Activated naive CD8-positive, alpha-beta T cell treated with anti-CD3 and anti-CD28 coated beads, Interleukin-2, amount 50 U/mL, for 24 hours (primary cell): ENCODE measurements around the gene OR51F1.
"Not testable (repeated sequence)": the region's sequence is repeated elsewhere in the genome, so short reads cannot be mapped to it uniquely, and the experiment has no call there.

Source experiments
- ATAC-seq: fragments of 150-1000 bp; cut with Tn5 transposase; one replicate; pipeline ENCODE4 v1.10.0; 2021
- DNase-seq: peaks from one replicate; pipeline ENCODE4 v3.0.0; 2021
- H3K27ac Mint-ChIP-seq: one replicate; pipeline ENCODE4 v1.8.0; 2021; ENCODE audit warnings: mild to moderate bottlenecking, mixed read lengths
- H3K27me3 Mint-ChIP-seq: one replicate; pipeline ENCODE4 v1.8.0; 2021; ENCODE audit warnings: mixed read lengths
- H3K36me3 Mint-ChIP-seq: one replicate; pipeline ENCODE4 v1.8.0; 2021; ENCODE audit warnings: low read depth, mixed read lengths
- H3K4me1 Mint-ChIP-seq: one replicate; pipeline ENCODE4 v1.8.0; 2021; ENCODE audit warnings: mixed read lengths
- H3K4me3 Mint-ChIP-seq: one replicate; pipeline ENCODE4 v1.8.0; 2021; ENCODE audit warnings: mild to moderate bottlenecking, moderate library complexity, mixed read lengths
- H3K9me3 Mint-ChIP-seq: one replicate; pipeline ENCODE4 v1.8.0; 2021; ENCODE audit warnings: mixed read lengths

Gene OR51F1

GRCh38 chr11:4769838-4770237, at the start of gene OR51F1:
Gene OR51F1 (minus strand): TSS chr11:4769938. CDS start chr11:4769938, 0 bp downstream.
- H3K9me3 Mint-ChIP-seq, result no peaks in the 10 kb centered on the region
- H3K27me3 Mint-ChIP-seq, result peaks cover 4% of the 10 kb centered on the region
- DNase-seq (no peak), ATAC-seq (no peak)
- no peaks in the 10 kb centered on the region for H3K36me3 Mint-ChIP-seq
- H3K4me3 Mint-ChIP-seq, result no peak within 1 kb of the TSS
- no peaks in the 10 kb centered on the region for H3K4me1 Mint-ChIP-seq
- no peak within 1 kb of the TSS for H3K27ac Mint-ChIP-seq

GRCh38 chr11:4809246-4809645, 39.5 kb upstream of the OR51F1 start:
- no peaks in the 10 kb centered on the region for H3K4me1 Mint-ChIP-seq
- no peak overlapping the region for H3K4me3 Mint-ChIP-seq
- ATAC-seq (no peak), DNase-seq (no peak)
- H3K27ac Mint-ChIP-seq, result no peak overlapping the region
- no peaks in the 10 kb centered on the region for H3K27me3 Mint-ChIP-seq
- no peaks in the 10 kb centered on the region for H3K9me3 Mint-ChIP-seq
- no peaks in the 10 kb centered on the region for H3K36me3 Mint-ChIP-seq

- Mint-ChIP-seq H3K4me1 (no peaks in the 10 kb centered on the region), H3K36me3 (no peaks in the 10 kb centered on the region), H3K9me3 (no peaks in the 10 kb centered on the region), H3K4me3 (no peak overlapping the region), H3K27ac (no peak overlapping the region), H3K27me3 (no peaks in the 10 kb centered on the region)
- ATAC-seq, result no peak
- no peak for DNase-seq
Measured at GRCh38 chr11:4808476-4808875, 38.7 kb upstream of the OR51F1 start.

GRCh38 chr11:4804280-4804679, 34.5 kb upstream of the OR51F1 start, which contains the start of gene OR52R1:
Gene OR52R1 (minus strand): TSS chr11:4804380. CDS start chr11:4804380, 0 bp downstream.
- no peak within 1 kb of the TSS for H3K27ac Mint-ChIP-seq
- H3K9me3 Mint-ChIP-seq, result no peaks in the 10 kb centered on the region
- DNase-seq, result no peak
- H3K4me1 Mint-ChIP-seq, result no peaks in the 10 kb centered on the region
- no peaks in the 10 kb centered on the region for H3K36me3 Mint-ChIP-seq
- ATAC-seq, result no peak
- H3K4me3 Mint-ChIP-seq, result no peak within 1 kb of the TSS
- no peaks in the 10 kb centered on the region for H3K27me3 Mint-ChIP-seq

GRCh38 chr11:4801316-4801715, 31.6 kb upstream of the OR51F1 start:
- H3K36me3 Mint-ChIP-seq, H3K4me3 Mint-ChIP-seq, DNase-seq, H3K27me3 Mint-ChIP-seq, H3K4me1 Mint-ChIP-seq, ATAC-seq, H3K27ac Mint-ChIP-seq, H3K9me3 Mint-ChIP-seq: not testable (repeated sequence)

GRCh38 chr11:4798427-4799183, 28.9 kb upstream of the OR51F1 start:
- Mint-ChIP-seq H3K36me3 (no peaks in the 10 kb centered on the region), H3K27ac (no peak overlapping the region), H3K27me3 (peaks cover 2% of the 10 kb centered on the region), H3K9me3 (no peaks in the 10 kb centered on the region), H3K4me1 (no peaks in the 10 kb centered on the region), H3K4me3 (no peak overlapping the region)
- DNase-seq, result no peak
- no peak for ATAC-seq

- no peak overlapping the region for H3K4me3 Mint-ChIP-seq
Measured at GRCh38 chr11:4797206-4797605, 27.5 kb upstream of the OR51F1 start.

GRCh38 chr11:4782454-4782853, 12.7 kb upstream of the OR51F1 start:
- H3K27me3 Mint-ChIP-seq, result peaks cover 5% of the 10 kb centered on the region
- H3K9me3 Mint-ChIP-seq, result peaks cover 5% of the 10 kb centered on the region
- DNase-seq, result no peak
- no peak for ATAC-seq
- no peak overlapping the region for H3K4me3 Mint-ChIP-seq
- no peak overlapping the region for H3K27ac Mint-ChIP-seq
- H3K36me3 Mint-ChIP-seq, result no peaks in the 10 kb centered on the region
- no peaks in the 10 kb centered on the region for H3K4me1 Mint-ChIP-seq

More at GRCh38 chr11:4797206-4797605, 27.5 kb upstream of the OR51F1 start:
- DNase-seq, result no peak
- no peaks in the 10 kb centered on the region for H3K9me3 Mint-ChIP-seq
- H3K27me3 Mint-ChIP-seq, result peaks cover 4% of the 10 kb centered on the region
- no peak for ATAC-seq
- no peak overlapping the region for H3K27ac Mint-ChIP-seq
- H3K4me1 Mint-ChIP-seq, result no peaks in the 10 kb centered on the region
- H3K36me3 Mint-ChIP-seq, result no peaks in the 10 kb centered on the region

- no peak overlapping the region for H3K4me3 Mint-ChIP-seq
- no peaks in the 10 kb centered on the region for H3K9me3 Mint-ChIP-seq
- H3K27ac Mint-ChIP-seq, result no peak overlapping the region
- DNase-seq, result no peak
- H3K27me3 Mint-ChIP-seq, result peaks cover 4% of the 10 kb centered on the region
- H3K36me3 Mint-ChIP-seq, result no peaks in the 10 kb centered on the region
- ATAC-seq, result no peak
- no peaks in the 10 kb centered on the region for H3K4me1 Mint-ChIP-seq
Measured at GRCh38 chr11:4768094-4768493, 1.6 kb downstream of the OR51F1 start.

GRCh38 chr11:4766420-4767043, 3.2 kb downstream of the OR51F1 start:
- Mint-ChIP-seq H3K4me1 (no peaks in the 10 kb centered on the region), H3K4me3 (no peak overlapping the region), H3K27ac (no peak overlapping the region), H3K27me3 (peaks cover 4% of the 10 kb centered on the region), H3K9me3 (no peaks in the 10 kb centered on the region), H3K36me3 (no peaks in the 10 kb centered on the region)
- no peak for DNase-seq
- ATAC-seq, result no peak

GRCh38 chr11:4763096-4763495, 6.6 kb downstream of the OR51F1 start:
- H3K27ac Mint-ChIP-seq, result no peak overlapping the region
- H3K27me3 Mint-ChIP-seq, result peaks cover 2% of the 10 kb centered on the region
- no peak overlapping the region for H3K4me3 Mint-ChIP-seq
- no peaks in the 10 kb centered on the region for H3K4me1 Mint-ChIP-seq
- DNase-seq, result no peak
- no peaks in the 10 kb centered on the region for H3K36me3 Mint-ChIP-seq
- H3K9me3 Mint-ChIP-seq, result no peaks in the 10 kb centered on the region
- ATAC-seq, result no peak

GRCh38 chr11:4751201-4751600, 18.5 kb downstream of the OR51F1 start:
- Mint-ChIP-seq H3K4me3 (no peak overlapping the region), H3K4me1 (no peaks in the 10 kb centered on the region), H3K27ac (no peak overlapping the region), H3K27me3 (peaks cover 11% of the 10 kb centered on the region), H3K9me3 (no peaks in the 10 kb centered on the region), H3K36me3 (no peaks in the 10 kb centered on the region)
- DNase-seq (no peak), ATAC-seq (no peak)

- Mint-ChIP-seq H3K9me3 (no peaks in the 10 kb centered on the region), H3K4me1 (no peaks in the 10 kb centered on the region), H3K27ac (no peak overlapping the region), H3K36me3 (no peaks in the 10 kb centered on the region), H3K27me3 (peaks cover 8% of the 10 kb centered on the region), H3K4me3 (no peak overlapping the region)
- DNase-seq (no peak), ATAC-seq (no peak)
Measured at GRCh38 chr11:4748438-4748837, 21.3 kb downstream of the OR51F1 start.

GRCh38 chr11:4740735-4741134, 29.0 kb downstream of the OR51F1 start:
- no peaks in the 10 kb centered on the region for H3K36me3 Mint-ChIP-seq
- no peaks in the 10 kb centered on the region for H3K9me3 Mint-ChIP-seq
- no peak overlapping the region for H3K27ac Mint-ChIP-seq
- DNase-seq (no peak), ATAC-seq (no peak)
- H3K4me3 Mint-ChIP-seq, result no peak overlapping the region
- no peaks in the 10 kb centered on the region for H3K4me1 Mint-ChIP-seq
- H3K27me3 Mint-ChIP-seq, result peaks cover 7% of the 10 kb centered on the region

- Mint-ChIP-seq H3K36me3 (no peaks in the 10 kb centered on the region), H3K4me1 (no peaks in the 10 kb centered on the region), H3K27ac (no peak overlapping the region), H3K27me3 (no peaks in the 10 kb centered on the region), H3K4me3 (no peak overlapping the region), H3K9me3 (no peaks in the 10 kb centered on the region)
- ATAC-seq, result no peak
- no peak for DNase-seq
Measured at GRCh38 chr11:4727171-4727570, 42.6 kb downstream of the OR51F1 start.
